ENCODE results near the gene FBLN5. TPM values are rescaled to one million over a fixed set of nuclear protein-coding genes. Genes with fewer than 3 reads are reported as not detected.
"Not testable (repeated sequence)": the region's sequence is repeated elsewhere in the genome, so short reads cannot be mapped to it uniquely, and the experiment has no call there.

FBLN5 gene
- total RNA-seq, 1 donor from 2014 or later, result 98.7 TPM

- TF ChIP-seq CTCF (IDR thresholded peaks at IDR 0.05), result no peak
- Mint-ChIP-seq H3K36me3 (ENCODE audit: unreplicated experiment) (no peaks in the 10 kb centered on the region), H3K4me1 (ENCODE audit: unreplicated experiment) (peaks cover 49% of the 10 kb centered on the region)
These were observed 47.7 kb downstream of the FBLN5 start for GRCh38 chr14:91899806-91900205.

GRCh38 chr14:91899213-91899612 lies 48.3 kb downstream of the FBLN5 start:
- no peak for DNase-seq (ENCODE audit: extremely low spot score, unreplicated experiment)
- H3K36me3 Mint-ChIP-seq (ENCODE audit: unreplicated experiment), result no peaks in the 10 kb centered on the region
- H3K27ac Mint-ChIP-seq (ENCODE audit: unreplicated experiment), result no peak overlapping the region
- no peak for TF ChIP-seq CTCF (IDR thresholded peaks at IDR 0.05)
- H3K4me1 Mint-ChIP-seq (ENCODE audit: unreplicated experiment), result peaks cover 49% of the 10 kb centered on the region
- no peaks in the 10 kb centered on the region for H3K9me3 Mint-ChIP-seq (ENCODE audit: unreplicated experiment)
- H3K4me3 Mint-ChIP-seq (ENCODE audit: unreplicated experiment), result no peak overlapping the region
- no peaks in the 10 kb centered on the region for H3K27me3 Mint-ChIP-seq (ENCODE audit: unreplicated experiment)

More at GRCh38 chr14:91899806-91900205, 47.7 kb downstream of the FBLN5 start:
- Mint-ChIP-seq H3K4me3 (ENCODE audit: unreplicated experiment) (no peak overlapping the region), H3K27me3 (ENCODE audit: unreplicated experiment) (no peaks in the 10 kb centered on the region), H3K9me3 (ENCODE audit: unreplicated experiment) (no peaks in the 10 kb centered on the region), H3K27ac (ENCODE audit: unreplicated experiment) (no peak overlapping the region)
- DNase-seq (ENCODE audit: extremely low spot score, unreplicated experiment), result no peak

GRCh38 chr14:91898372-91898771 lies 49.1 kb downstream of the FBLN5 start:
- no peak for TF ChIP-seq CTCF (IDR thresholded peaks at IDR 0.05)
- H3K4me3 Mint-ChIP-seq (ENCODE audit: unreplicated experiment), result peak overlapping the region; percentile 16

GRCh38 chr14:91897716-91898115 lies 49.8 kb downstream of the FBLN5 start:
- DNase-seq (ENCODE audit: extremely low spot score, unreplicated experiment); H3K9me3 Mint-ChIP-seq (ENCODE audit: unreplicated experiment); H3K27me3 Mint-ChIP-seq (ENCODE audit: unreplicated experiment); H3K36me3 Mint-ChIP-seq (ENCODE audit: unreplicated experiment); H3K4me3 Mint-ChIP-seq (ENCODE audit: unreplicated experiment): not testable (repeated sequence)
- Mint-ChIP-seq H3K4me1 (ENCODE audit: unreplicated experiment) (peaks cover 59% of the 10 kb centered on the region), H3K27ac (ENCODE audit: unreplicated experiment) (peak overlapping the region; percentile 81)

More at GRCh38 chr14:91898372-91898771, 49.1 kb downstream of the FBLN5 start:
- Mint-ChIP-seq H3K9me3 (ENCODE audit: unreplicated experiment) (no peaks in the 10 kb centered on the region), H3K27ac (ENCODE audit: unreplicated experiment) (no peak overlapping the region), H3K4me1 (ENCODE audit: unreplicated experiment) (peaks cover 53% of the 10 kb centered on the region), H3K36me3 (ENCODE audit: unreplicated experiment) (no peaks in the 10 kb centered on the region), H3K27me3 (ENCODE audit: unreplicated experiment) (no peaks in the 10 kb centered on the region)
- no peak for DNase-seq (ENCODE audit: extremely low spot score, unreplicated experiment)

GRCh38 chr14:91897106-91897701 lies 50.3 kb downstream of the FBLN5 start:
- peak overlapping the region; percentile 81 for H3K27ac Mint-ChIP-seq (ENCODE audit: unreplicated experiment)
- H3K4me3 Mint-ChIP-seq (ENCODE audit: unreplicated experiment), result no peak overlapping the region
- H3K9me3 Mint-ChIP-seq (ENCODE audit: unreplicated experiment), result no peaks in the 10 kb centered on the region
- H3K4me1 Mint-ChIP-seq (ENCODE audit: unreplicated experiment), result peaks cover 62% of the 10 kb centered on the region
- H3K27me3 Mint-ChIP-seq (ENCODE audit: unreplicated experiment), result no peaks in the 10 kb centered on the region
- TF ChIP-seq CTCF (IDR thresholded peaks at IDR 0.05), result no peak
- no peaks in the 10 kb centered on the region for H3K36me3 Mint-ChIP-seq (ENCODE audit: unreplicated experiment)
- DNase-seq (ENCODE audit: extremely low spot score, unreplicated experiment), result no peak
